Loucy (cell line): ENCODE data around the gene DACT1.

Experiments
- EZH2phosphoT487 ChIP-seq: fragments of 200-600 bp; IDR thresholded peaks from 2 replicates; pipeline ENCODE4 v1.6.1; 2018; ENCODE audit warnings: antibody characterized with exemption, mild to moderate bottlenecking, moderate library complexity, borderline replicate concordance
- TF ChIP-seq, protein P1 (sequence below): fragments of 200-600 bp; sonication (generic); conservative IDR thresholded peaks from 2 replicates; pipeline ENCODE4 v1.5.1; 2014; ENCODE audit warnings: mild to moderate bottlenecking, antibody characterized with exemption, low read length

DNA sequence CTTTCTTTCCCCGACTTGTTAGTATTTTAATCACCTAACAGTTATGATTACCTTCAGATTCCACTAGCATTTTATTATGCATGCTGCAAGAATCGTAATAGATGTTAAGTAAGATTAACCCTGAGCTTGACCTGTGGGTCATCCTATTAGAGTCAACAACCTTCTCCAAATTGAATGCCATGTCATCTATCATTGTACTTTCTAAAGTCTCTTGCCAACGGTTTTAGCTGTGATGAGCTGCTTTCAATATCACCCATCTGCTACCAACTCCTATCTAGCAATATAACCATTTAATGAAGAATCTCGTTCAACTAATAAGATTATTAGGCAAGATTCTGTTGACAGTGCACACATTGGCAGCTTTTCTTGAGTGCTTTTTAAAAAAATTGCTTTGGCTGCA is 33.7 kb downstream of the DACT1 start:
- TF ChIP-seq, protein P1, sequence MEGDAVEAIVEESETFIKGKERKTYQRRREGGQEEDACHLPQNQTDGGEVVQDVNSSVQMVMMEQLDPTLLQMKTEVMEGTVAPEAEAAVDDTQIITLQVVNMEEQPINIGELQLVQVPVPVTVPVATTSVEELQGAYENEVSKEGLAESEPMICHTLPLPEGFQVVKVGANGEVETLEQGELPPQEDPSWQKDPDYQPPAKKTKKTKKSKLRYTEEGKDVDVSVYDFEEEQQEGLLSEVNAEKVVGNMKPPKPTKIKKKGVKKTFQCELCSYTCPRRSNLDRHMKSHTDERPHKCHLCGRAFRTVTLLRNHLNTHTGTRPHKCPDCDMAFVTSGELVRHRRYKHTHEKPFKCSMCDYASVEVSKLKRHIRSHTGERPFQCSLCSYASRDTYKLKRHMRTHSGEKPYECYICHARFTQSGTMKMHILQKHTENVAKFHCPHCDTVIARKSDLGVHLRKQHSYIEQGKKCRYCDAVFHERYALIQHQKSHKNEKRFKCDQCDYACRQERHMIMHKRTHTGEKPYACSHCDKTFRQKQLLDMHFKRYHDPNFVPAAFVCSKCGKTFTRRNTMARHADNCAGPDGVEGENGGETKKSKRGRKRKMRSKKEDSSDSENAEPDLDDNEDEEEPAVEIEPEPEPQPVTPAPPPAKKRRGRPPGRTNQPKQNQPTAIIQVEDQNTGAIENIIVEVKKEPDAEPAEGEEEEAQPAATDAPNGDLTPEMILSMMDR = no peak
- TF ChIP-seq EZH2phosphoT487 = no peak
